B cell (primary cell): ENCODE measurements around the gene FAM200A. TPM values are rescaled to one million over a fixed set of nuclear protein-coding genes. Genes with fewer than 3 reads are reported as not detected.

Source experiments
- ATAC-seq: fragments of 200-7000 bp; cut with Tn5 transposase; one replicate; pipeline ENCODE4 v1.10.0; 2021; ENCODE audit warnings: low read depth, mild to moderate bottlenecking, moderate number of reproducible peaks, moderate library complexity
- CTCF ChIA-PET: fragments of 350-600 bp; sonication (Branson Sonifier 250); formaldehyde crosslinking; loops from one replicate; lab custom pipeline; 2021; ENCODE audit warnings: antibody characterized with exemption, inconsistent platforms; lab: Charles Lee
- POLR2A ChIA-PET: fragments of 350-600 bp; sonication (Branson Sonifier 250); formaldehyde crosslinking; loops from one replicate; lab custom pipeline; 2021; ENCODE audit warnings: antibody characterized with exemption; lab: Charles Lee
- DNase-seq: peaks from one replicate; pipeline ENCODE4 v3.0.0; 2013
- H2AFZ ChIP-seq: 2 replicates; pipeline ENCODE4 v1.6.1; 2012; ENCODE audit warnings: mild to moderate bottlenecking, low read depth, low read length; ENCODE audit not compliant: insufficient read depth, poor library complexity, severe bottlenecking
- H3K27ac ChIP-seq, 2 donors: 1 replicate in 1 of 2; 2 replicates in 1 of 2; pipeline ENCODE4 v1.5.1; 2012 to 2013; ENCODE audit warnings: low read length in 2 of 2, mild to moderate bottlenecking in 2 of 2, moderate library complexity in 1 of 2
- H3K27me3 ChIP-seq, 4 experiments: fragments of 200-600 bp in 1 of 4; sonication (generic) in 1 of 4; replicated peaks in 1 of 4; 1 replicate in 2 of 4; 2 replicates in 2 of 4; pipeline versions ENCODE4 v1.6.1 to v1.7.0; 2013 to 2016; ENCODE audit warnings: low read length in 3 of 4, mild to moderate bottlenecking in 2 of 4, mixed read lengths in 1 of 4, moderate library complexity in 1 of 4; ENCODE audit not compliant: insufficient read depth in 4 of 4, control insufficient read depth in 3 of 4; ENCODE audit errors: control extremely low read depth in 1 of 4
- H3K36me3 ChIP-seq, 2 experiments: replicated peaks in 1 of 2; 1 replicate in 1 of 2; 2 replicates in 1 of 2; pipeline versions ENCODE4 v1.6.1 to v1.7.1; 2013; ENCODE audit warnings: low read length in 1 of 2; ENCODE audit not compliant: insufficient read depth in 2 of 2, control insufficient read depth in 1 of 2; ENCODE audit errors: control extremely low read depth in 1 of 2, extremely low read depth in 1 of 2
- H3K4me1 ChIP-seq, 2 donors: fragments of 200-600 bp in 1 of 2; sonication (generic) in 1 of 2; 1 replicate in 1 of 2; 2 replicates in 1 of 2; pipeline versions ENCODE4 v1.5.1 to v1.6.1; 2013 to 2017; ENCODE audit warnings: low read length in 2 of 2; ENCODE audit not compliant: control insufficient read depth in 2 of 2, insufficient read depth in 2 of 2
- H3K4me2 ChIP-seq: replicated peaks from 2 replicates; pipeline ENCODE3; 2012; ENCODE audit warnings: mild to moderate bottlenecking, low read depth, low read length; ENCODE audit not compliant: poor library complexity, severe bottlenecking
- H3K4me3 ChIP-seq, 5 experiments: fragments of 200-600 bp in 1 of 5; sonication (generic) in 1 of 5; 1 replicate in 3 of 5; 2 replicates in 2 of 5; pipeline versions ENCODE4 v1.5.1 to v1.7.0; 2011 to 2016; ENCODE audit warnings: low read length in 4 of 5, mild to moderate bottlenecking in 4 of 5, low read depth in 2 of 5, control low read depth in 1 of 5, moderate library complexity in 1 of 5; ENCODE audit not compliant: insufficient read depth in 1 of 5; ENCODE audit errors: control extremely low read depth in 1 of 5, extremely low read depth in 1 of 5
- H3K79me2 ChIP-seq: fragments of 200-600 bp; sonication (generic); one replicate; pipeline ENCODE4 v1.6.0; 2016; ENCODE audit warnings: low read length; ENCODE audit not compliant: control insufficient read depth, insufficient read depth
- H3K9ac ChIP-seq: fragments of 200-600 bp; sonication (generic); 2 replicates; pipeline ENCODE4 v1.6.1; 2017; ENCODE audit warnings: mild to moderate bottlenecking, low read length, moderate library complexity
- H3K9me3 ChIP-seq, 3 donors: one replicate each; pipeline versions ENCODE4 v1.6.1 to v1.7.1; 2013; ENCODE audit warnings: low read length in 2 of 3; ENCODE audit not compliant: control insufficient read depth in 2 of 3, insufficient read depth in 1 of 3; ENCODE audit errors: control extremely low read depth in 1 of 3
- H4K20me1 ChIP-seq: 2 replicates; pipeline ENCODE4 v1.6.0; 2012; ENCODE audit warnings: mild to moderate bottlenecking, low read length; ENCODE audit not compliant: insufficient read depth, control insufficient read depth, poor library complexity, severe bottlenecking
- H3K27ac Mint-ChIP-seq: one replicate; pipeline ENCODE4 v1.8.0; 2021; ENCODE audit warnings: mixed read lengths
- H3K27me3 Mint-ChIP-seq: one replicate; pipeline ENCODE4 v1.8.0; 2021; ENCODE audit warnings: mixed read lengths
- H3K4me1 Mint-ChIP-seq: one replicate; pipeline ENCODE4 v1.8.0; 2021; ENCODE audit warnings: mixed read lengths
- H3K4me3 Mint-ChIP-seq: one replicate; pipeline ENCODE4 v1.8.0; 2021; ENCODE audit warnings: mixed read lengths
- H3K9me3 Mint-ChIP-seq: one replicate; pipeline ENCODE4 v1.8.0; 2022; ENCODE audit warnings: mixed read lengths; ENCODE audit not compliant: insufficient read depth
- CTCF ChIP-seq: fragments of 200-600 bp; IDR thresholded peaks from one replicate; pipeline ENCODE4 v1.8.0; 2022; ENCODE audit warnings: antibody characterized with exemption, mild to moderate bottlenecking
- EZH2 ChIP-seq: IDR thresholded peaks from 2 replicates; pipeline ENCODE4 v1.6.1; 2012; ENCODE audit warnings: borderline replicate concordance, low read depth, mild to moderate bottlenecking, moderate library complexity, low read length; ENCODE audit not compliant: insufficient read depth, poor library complexity, severe bottlenecking
- WGBS: methylation state at CpG from one replicate; pipeline ENCODE4 v1.1.5; 2013; ENCODE audit warnings: missing lambda C conversion rate; ENCODE audit not compliant: insufficient coverage; 5-methylcytosine and 5-hydroxymethylcytosine counted together
- intact Hi-C: fragments of 100-400 bp; cut with micrococcal nuclease; formaldehyde crosslinking; loops from one replicate; pipeline ENCODE4 v1.10.0; 2022
- polyA plus RNA-seq: library from polyadenylated mRNA; depleted of rRNA; stranded (reverse); fragments of >200 nt; gene quantifications from 2 replicates; pipeline ENCODE4 v1.2.3, GENCODE V29; 2012
- total RNA-seq, 2 donors: library from RNA; stranded (reverse); fragments of 120-200 nt in 1 of 2; gene quantifications; 1 replicate in 1 of 2; 2 replicates in 1 of 2; pipeline versions ENCODE4 v1.2.3 to v1.2.4, GENCODE V29; 2013 to 2022

FAM200A gene
- total and polyA plus RNA-seq, 2 donors (not counting 1 experiment from before 2014, with no cell fraction given): 2.1 to 11.9 TPM

- DNase-seq: no peak
- Histone ChIP-seq H3K9me3 (no peaks in the 10 kb centered on the region), H3K9ac (no peak overlapping the region), H3K4me3 (no peak overlapping the region), H3K36me3 (peaks cover 31 to 55% of the 10 kb centered on the region in 2 experiments), H4K20me1 (peaks cover 32% of the 10 kb centered on the region), H3K4me1 (peaks cover 7 to 12% of the 10 kb centered on the region in 2 donors), H3K27me3 (no peaks in the 10 kb centered on the region), H3K27ac (no peak overlapping the region), H3K79me2 (peaks cover 53% of the 10 kb centered on the region), H2AFZ (no peak overlapping the region), H3K4me2 (no peak overlapping the region)
- Mint-ChIP-seq H3K27ac (no peak overlapping the region), H3K27me3 (no peaks in the 10 kb centered on the region), H3K4me3 (no peak overlapping the region), H3K9me3 (no peaks in the 10 kb centered on the region), H3K4me1 (peaks cover 29% of the 10 kb centered on the region)
- TF ChIP-seq EZH2: no peak
- no peak for TF ChIP-seq CTCF
- POLR2A ChIA-PET: no interaction called here
- no peak for ATAC-seq
- CTCF ChIA-PET: no interaction called here
- intact Hi-C loops: no loop called here
- 98% methylated on average over 7 of the region's 10 CpGs for WGBS
These were observed 11.7 kb upstream of the FAM200A start for GRCh38 chr7:99563650-99564049.

GRCh38 chr7:99562832-99563231 is 10.9 kb upstream of the FAM200A start:
- Histone ChIP-seq H4K20me1 (peaks cover 32% of the 10 kb centered on the region), H3K4me3 (no peak overlapping the region), H3K4me2 (no peak overlapping the region), H3K9ac (no peak overlapping the region), H3K4me1 (peaks cover 7 to 12% of the 10 kb centered on the region in 2 donors), H3K27me3 (no peaks in the 10 kb centered on the region), H3K79me2 (peaks cover 57% of the 10 kb centered on the region), H3K9me3 (no peaks in the 10 kb centered on the region), H2AFZ (no peak overlapping the region), H3K36me3 (peaks cover 31 to 55% of the 10 kb centered on the region in 2 experiments), H3K27ac (peak overlapping the region in 1 of 2 donors; percentile 4)
- DNase-seq (no peak), ATAC-seq (no peak)
- H3K4me1 Mint-ChIP-seq: peaks cover 33% of the 10 kb centered on the region
- ChIA-PET CTCF (no interaction called here), POLR2A (no interaction called here)
- intact Hi-C loops: no loop called here
- TF ChIP-seq CTCF (no peak), EZH2 (no peak)
- H3K27me3 Mint-ChIP-seq: no peaks in the 10 kb centered on the region
- H3K9me3 Mint-ChIP-seq: no peaks in the 10 kb centered on the region
- 92% methylated on average over 2 of the region's 2 CpGs for WGBS
- peak overlapping the region; percentile 32 for H3K27ac Mint-ChIP-seq
- H3K4me3 Mint-ChIP-seq: no peak overlapping the region
